Measurements from ENCODE around the gene TP53TG5.

TP53TG5 gene

GRCh38 chr20:45359406-45360148 is 18.5 kb downstream of the TP53TG5 start:
- H3K9me2 ChIP-seq (replicated peaks; ENCODE audit: control insufficient read depth, low read length) = no peaks in the 10 kb centered on the region
- no peak overlapping the region for H3K4me3 ChIP-seq (ENCODE audit: low read length)
- H3K27ac ChIP-seq (ENCODE audit: low read depth, low read length) = no peak overlapping the region
- H3F3A ChIP-seq (ENCODE audit: control insufficient read depth, insufficient read depth) = peaks cover 4% of the 10 kb centered on the region
- peaks cover 34% of the 10 kb centered on the region for H3K4me1 ChIP-seq (ENCODE audit: control insufficient read depth, low read length)
- H3K79me2 ChIP-seq (ENCODE audit: control insufficient read depth, low read length) = peaks cover 11% of the 10 kb centered on the region
- no peaks in the 10 kb centered on the region for H3K9me3 ChIP-seq (ENCODE audit: control insufficient read depth, insufficient read depth, low read length)
- TF ChIP-seq EZH2phosphoT487 (IDR thresholded peaks at IDR 0.05; ENCODE audit: borderline replicate concordance, low read length) = no peak
- no peak for TF ChIP-seq CTCF (IDR thresholded peaks at IDR 0.05; ENCODE audit: low read depth, low read length, poor library complexity, severe bottlenecking)
- H3K36me3 ChIP-seq (ENCODE audit: control insufficient read depth, low read length) = 0 out of 2 replicates have a peak, but pooled peaks cover 3% of the 10 kb centered on the region
- no peaks in the 10 kb centered on the region for H3K27me3 ChIP-seq (ENCODE audit: control insufficient read depth, low read length)
- no peak overlapping the region for H3K4me2 ChIP-seq (ENCODE audit: low read length)
- 0 out of 2 replicates have a peak, but pooled peaks cover under 1% of the 10 kb centered on the region for H4K20me1 ChIP-seq (ENCODE audit: control insufficient read depth, insufficient read depth, low read depth, low read length)

- H3K4me2 ChIP-seq (ENCODE audit: low read length) = no peak overlapping the region
Measured at GRCh38 chr20:45359069-45359405, 19.1 kb downstream of the TP53TG5 start.

GRCh38 chr20:45358282-45359068 is 19.6 kb downstream of the TP53TG5 start:
- Histone ChIP-seq H3K79me2 (ENCODE audit: control insufficient read depth, low read length) (peaks cover 3% of the 10 kb centered on the region), H3K27me3 (ENCODE audit: control insufficient read depth, low read length) (peaks cover 5% of the 10 kb centered on the region; the same call in 1 of the 2 replicates), H4K20me1 (ENCODE audit: control insufficient read depth, insufficient read depth, low read depth, low read length) (no peaks in the 10 kb centered on the region), H3K27ac (ENCODE audit: low read depth, low read length) (no peak overlapping the region), H3K9me2 (replicated peaks; ENCODE audit: control insufficient read depth, low read length) (no peaks in the 10 kb centered on the region), H3K4me2 (ENCODE audit: low read length) (no peak overlapping the region), H3K4me3 (ENCODE audit: low read length) (no peak overlapping the region), H3K4me1 (ENCODE audit: control insufficient read depth, low read length) (peaks cover 24% of the 10 kb centered on the region), H3K36me3 (ENCODE audit: control insufficient read depth, low read length) (0 out of 2 replicates have a peak, but pooled peaks cover under 1% of the 10 kb centered on the region), H3F3A (ENCODE audit: control insufficient read depth, insufficient read depth) (no peaks in the 10 kb centered on the region), H3K9me3 (ENCODE audit: control insufficient read depth, insufficient read depth, low read length) (no peaks in the 10 kb centered on the region)
- no peak for TF ChIP-seq EZH2phosphoT487 (IDR thresholded peaks at IDR 0.05; ENCODE audit: borderline replicate concordance, low read length)
- no peak for TF ChIP-seq CTCF (IDR thresholded peaks at IDR 0.05; ENCODE audit: low read depth, low read length, poor library complexity, severe bottlenecking)

More at GRCh38 chr20:45359069-45359405, 19.1 kb downstream of the TP53TG5 start:
- Histone ChIP-seq H3F3A (ENCODE audit: control insufficient read depth, insufficient read depth) (peaks cover 3% of the 10 kb centered on the region), H3K79me2 (ENCODE audit: control insufficient read depth, low read length) (peaks cover 8% of the 10 kb centered on the region), H3K4me1 (ENCODE audit: control insufficient read depth, low read length) (peaks cover 30% of the 10 kb centered on the region), H3K4me3 (ENCODE audit: low read length) (no peak overlapping the region), H3K27ac (ENCODE audit: low read depth, low read length) (no peak overlapping the region), H3K36me3 (ENCODE audit: control insufficient read depth, low read length) (0 out of 2 replicates have a peak, but pooled peaks cover 3% of the 10 kb centered on the region), H3K9me2 (replicated peaks; ENCODE audit: control insufficient read depth, low read length) (no peaks in the 10 kb centered on the region), H3K9me3 (ENCODE audit: control insufficient read depth, insufficient read depth, low read length) (no peaks in the 10 kb centered on the region), H3K27me3 (ENCODE audit: control insufficient read depth, low read length) (no peaks in the 10 kb centered on the region; the same call in 1 of the 2 replicates), H4K20me1 (ENCODE audit: control insufficient read depth, insufficient read depth, low read depth, low read length) (no peaks in the 10 kb centered on the region)
- no peak for TF ChIP-seq EZH2phosphoT487 (IDR thresholded peaks at IDR 0.05; ENCODE audit: borderline replicate concordance, low read length)
- TF ChIP-seq CTCF (IDR thresholded peaks at IDR 0.05; ENCODE audit: low read depth, low read length, poor library complexity, severe bottlenecking) = no peak

Data from DOHH2 (cell line).